Upper lobe of left lung (tissue), 6 donors: ENCODE results near the gene VAC14. TPM values are rescaled to one million over a fixed set of nuclear protein-coding genes. Genes with fewer than 3 reads are reported as not detected.

Experiments used
- ATAC-seq, 2 donors: fragments of 200-7000 bp; cut with Tn5 transposase; one replicate each; pipeline ENCODE4 v1.9.1; 2022; ENCODE audit warnings: mild to moderate bottlenecking in 2 of 2, moderate library complexity in 2 of 2; ENCODE audit not compliant: low FRiP score in 2 of 2
- DNase-seq, 2 donors: peaks; one replicate each; pipeline ENCODE4 v3.0.0-alpha.2; 2019 to 2020
- H3K27ac ChIP-seq, 4 donors: fragments of 200-600 bp; sonication (generic); one replicate each; pipeline ENCODE4 v1.5.1; 2016 to 2019
- H3K27me3 ChIP-seq, 4 donors: fragments of 200-600 bp; sonication (generic); one replicate each; pipeline ENCODE4 v1.5.1; 2017 to 2019
- H3K36me3 ChIP-seq, 4 donors: fragments of 200-600 bp; sonication (generic); one replicate each; pipeline ENCODE4 v1.5.1; 2016 to 2019
- H3K4me1 ChIP-seq, 4 donors: fragments of 200-600 bp; sonication (generic); one replicate each; pipeline ENCODE4 v1.5.1; 2018 to 2019
- H3K4me3 ChIP-seq, 4 donors: fragments of 200-600 bp; sonication (generic); one replicate each; pipeline ENCODE4 v1.5.1; 2017 to 2019; ENCODE audit warnings: mild to moderate bottlenecking in 2 of 4, moderate library complexity in 1 of 4
- H3K9me3 ChIP-seq, 4 donors: fragments of 200-600 bp; sonication (generic); one replicate each; pipeline ENCODE4 v1.5.1; 2018 to 2019
- CTCF ChIP-seq, 6 experiments: fragments of 450-650 bp in 4 of 6; fragments of 200-600 bp in 2 of 6; sonication (generic) in 2 of 6; IDR thresholded peaks; one replicate each; pipeline ENCODE4 v1.5.1; 2016 to 2019; ENCODE audit warnings: antibody characterized with exemption in 6 of 6
- EP300 ChIP-seq, 4 donors: sonication (generic); formaldehyde crosslinking; IDR thresholded peaks; one replicate each; pipeline ENCODE4 v1.5.1; 2017; ENCODE audit warnings: antibody characterized with exemption in 4 of 4, control low read depth in 2 of 4
- POLR2A ChIP-seq, 4 donors: fragments of 450-650 bp; IDR thresholded peaks; one replicate each; pipeline ENCODE4 v1.5.1; 2016 to 2017; ENCODE audit warnings: antibody characterized with exemption in 4 of 4, mild to moderate bottlenecking in 2 of 4
- POLR2AphosphoS5 ChIP-seq, 2 donors: sonication (generic); formaldehyde crosslinking; IDR thresholded peaks; one replicate each; pipeline ENCODE4 v1.5.1; 2017; ENCODE audit warnings: antibody characterized with exemption in 2 of 2
- WGBS, 2 donors: methylation state at CpG; one replicate each; pipeline ENCODE4 v1.1.5; 2017 to 2018; 5-methylcytosine and 5-hydroxymethylcytosine counted together
- total RNA-seq, 6 donors: library from RNA; depleted of rRNA in 4 of 6; stranded (reverse); fragments of >200 nt in 4 of 6; gene quantifications; one replicate each; pipeline versions ENCODE4 v1.1.0 to v1.2.1, GENCODE V29; 2016 to 2021
- donor health status: DM: no; HTN: no; CAD: no; lungs with moderate emphysema.
- donor health status: DM: no; HTN: yes; CAD: no; lungs with severe emphysema.

The VAC14 gene
- total RNA-seq, 6 donors from 2014 or later = 39.6 to 145 (median 57.4) TPM

GRCh38 chr16:70729292-70729691 lies 71.7 kb downstream of the VAC14 start:
- H3K4me3 ChIP-seq = no peak overlapping the region
- WGBS, 2 donors = 95 to 96% methylated on average over 8 of the region's 8 CpGs
- no peaks in the 10 kb centered on the region for H3K9me3 ChIP-seq
- TF ChIP-seq POLR2AphosphoS5 (IDR thresholded peaks at IDR 0.05) (no peak), POLR2A (IDR thresholded peaks at IDR 0.05) (no peak), CTCF (IDR thresholded peaks at IDR 0.05) (no peak), EP300 (IDR thresholded peaks at IDR 0.05) (no peak)
- H3K27ac ChIP-seq = no peak overlapping the region
- no peaks in the 10 kb centered on the region for H3K27me3 ChIP-seq
- H3K4me1 ChIP-seq = peaks cover 24 to 33% (median 33%) of the 10 kb centered on the region in 4 donors
- peaks cover 0 to 19% (median 8%) of the 10 kb centered on the region in 4 donors for H3K36me3 ChIP-seq
- no peak for ATAC-seq
- no peak for DNase-seq

- H3K36me3 ChIP-seq = peaks cover 0 to 19% (median 8%) of the 10 kb centered on the region in 4 donors
- no peak overlapping the region for H3K4me3 ChIP-seq
- no peaks in the 10 kb centered on the region for H3K27me3 ChIP-seq
- peaks cover 32 to 45% (median 38%) of the 10 kb centered on the region in 4 donors for H3K4me1 ChIP-seq
- no peak for ATAC-seq
- WGBS, 2 donors = 82% methylated on average over 9 of the region's 9 CpGs; no CpG with 5 or more reads in 1 of the 2 donors
- peak overlapping the region in 1 of 4 donors; percentile 88 for H3K27ac ChIP-seq
- DNase-seq = no peak
- TF ChIP-seq EP300 (IDR thresholded peaks at IDR 0.05) = no peak
- TF ChIP-seq POLR2A (IDR thresholded peaks at IDR 0.05) = no peak
- TF ChIP-seq CTCF (IDR thresholded peaks at IDR 0.05) = no peak
- H3K9me3 ChIP-seq = no peaks in the 10 kb centered on the region
Measured at GRCh38 chr16:70728150-70728549, 72.8 kb downstream of the VAC14 start.

GRCh38 chr16:70726892-70727361 lies 74.0 kb downstream of the VAC14 start:
- 75% methylated on average over 9 of the region's 9 CpGs for WGBS, 2 donors
- ATAC-seq (peak in 1 of 2 donors; percentile 7), DNase-seq (no peak)
- Histone ChIP-seq H3K9me3 (no peaks in the 10 kb centered on the region), H3K4me3 (no peak overlapping the region), H3K4me1 (peaks cover 32 to 47% (median 38%) of the 10 kb centered on the region in 4 donors), H3K27me3 (no peaks in the 10 kb centered on the region), H3K36me3 (peaks cover 0 to 19% (median 8%) of the 10 kb centered on the region in 4 donors), H3K27ac (peak overlapping the region; percentile 82 to 93 (median 88))
- TF ChIP-seq EP300 (IDR thresholded peaks at IDR 0.05) (no peak), POLR2AphosphoS5 (IDR thresholded peaks at IDR 0.05) (no peak), POLR2A (IDR thresholded peaks at IDR 0.05) (no peak), CTCF (IDR thresholded peaks at IDR 0.05) (no peak)

- no peaks in the 10 kb centered on the region for H3K9me3 ChIP-seq
- DNase-seq = peak; percentile 52 to 89
- peak; percentile 34 to 39 for ATAC-seq
- no peak overlapping the region for H3K4me3 ChIP-seq
- TF ChIP-seq EP300 (IDR thresholded peaks at IDR 0.05) (no peak), CTCF (IDR thresholded peaks at IDR 0.05) (no peak), POLR2A (IDR thresholded peaks at IDR 0.05) (peak in 1 of 4 donors; percentile 20), POLR2AphosphoS5 (IDR thresholded peaks at IDR 0.05) (peak in 1 of 2 donors; percentile 35)
- peaks cover 32 to 52% (median 39%) of the 10 kb centered on the region in 4 donors for H3K4me1 ChIP-seq
- H3K27me3 ChIP-seq = no peaks in the 10 kb centered on the region
- WGBS, 2 donors = 72 to 86% methylated on average over 22 to 31 of the region's 31 CpGs
- peak overlapping the region; percentile 82 to 93 (median 88) for H3K27ac ChIP-seq
- H3K36me3 ChIP-seq = peaks cover 0 to 17% (median 9%) of the 10 kb centered on the region in 4 donors
Measured at GRCh38 chr16:70725912-70726828, 74.8 kb downstream of the VAC14 start.
